Dendritic cell treated with granulocyte-macrophage colony-stimulating factor and Interleukin-4, amounts not matched to agents 40 ng/mL and 50 ng/mL, for 4 days (primary cell): ENCODE measurements around the gene STK4.

ENCODE experiments used
- H3K27ac Mint-ChIP-seq: one replicate; pipeline ENCODE4 v1.8.0; 2022; ENCODE audit warnings: mild to moderate bottlenecking, mixed read lengths
- H3K27me3 Mint-ChIP-seq: one replicate; pipeline ENCODE4 v1.8.0; 2022; ENCODE audit warnings: mild to moderate bottlenecking, mixed read lengths
- H3K36me3 Mint-ChIP-seq: one replicate; pipeline ENCODE4 v1.8.0; 2022; ENCODE audit warnings: low read depth, mixed read lengths
- H3K4me1 Mint-ChIP-seq: one replicate; pipeline ENCODE4 v1.8.0; 2022; ENCODE audit warnings: low read depth, mixed read lengths
- H3K4me3 Mint-ChIP-seq: one replicate; pipeline ENCODE4 v1.8.0; 2022; ENCODE audit warnings: mild to moderate bottlenecking, moderate library complexity, mixed read lengths
- H3K9me3 Mint-ChIP-seq: one replicate; pipeline ENCODE4 v1.8.0; 2022; ENCODE audit warnings: mixed read lengths
- intact Hi-C: fragments of 100-400 bp; cut with micrococcal nuclease; formaldehyde crosslinking; loops from one replicate; pipeline ENCODE4 v1.15.0; 2022

Gene STK4

DNA sequence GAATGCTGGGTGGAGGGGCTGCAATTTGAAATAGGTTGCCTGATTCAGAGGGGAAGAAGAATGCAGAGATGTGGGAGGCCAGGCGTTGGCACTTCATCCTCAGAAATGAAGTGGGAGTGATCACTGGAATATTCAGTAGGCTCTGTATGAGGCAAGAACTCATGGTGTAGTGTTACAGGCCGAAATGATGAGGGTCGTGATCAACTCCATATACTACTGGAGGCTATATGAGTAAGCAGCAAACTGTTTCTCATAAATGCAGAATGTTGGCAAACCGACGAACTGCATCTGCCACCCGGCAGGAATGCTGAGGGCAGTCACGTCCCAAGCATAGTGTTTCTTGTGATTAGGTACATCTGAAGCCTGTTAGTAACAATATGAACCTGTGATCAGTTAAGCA lies 121.9 kb downstream of the STK4 start:
- intact Hi-C loops = no loop called here
- no peak overlapping the region for H3K27ac Mint-ChIP-seq

DNA sequence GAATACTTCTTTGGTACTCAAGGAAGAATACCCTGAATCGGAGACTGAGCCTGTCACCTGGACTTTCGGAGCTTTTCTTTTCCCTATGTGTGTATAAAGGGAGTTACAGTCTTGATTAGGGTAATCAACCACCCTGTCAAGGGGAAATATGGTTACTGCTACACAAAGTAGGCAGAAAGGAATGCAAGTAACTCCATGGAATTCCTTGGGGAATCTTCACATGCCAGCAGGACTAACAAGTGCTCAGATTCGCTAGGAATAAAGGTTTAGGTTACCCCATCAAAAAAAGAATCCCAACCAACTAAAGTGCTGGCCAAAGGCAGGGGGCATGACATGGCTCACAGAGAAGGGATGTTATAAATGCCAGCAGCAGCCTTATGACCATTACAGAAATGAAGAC lies 124.2 kb downstream of the STK4 start:
- H3K27me3 Mint-ChIP-seq = no peaks in the 10 kb centered on the region
- no peak overlapping the region for H3K27ac Mint-ChIP-seq
- peaks cover 14% of the 10 kb centered on the region for H3K4me1 Mint-ChIP-seq
- no peaks in the 10 kb centered on the region for H3K9me3 Mint-ChIP-seq
- no peak overlapping the region for H3K4me3 Mint-ChIP-seq
- intact Hi-C loops = no loop called here
- peaks cover 42% of the 10 kb centered on the region for H3K36me3 Mint-ChIP-seq

More for the DNA sequence above, 121.9 kb downstream of the STK4 start:
- no peak overlapping the region for H3K4me3 Mint-ChIP-seq
- H3K9me3 Mint-ChIP-seq = no peaks in the 10 kb centered on the region
- H3K36me3 Mint-ChIP-seq = peaks cover 58% of the 10 kb centered on the region
- peaks cover 14% of the 10 kb centered on the region for H3K4me1 Mint-ChIP-seq
- no peaks in the 10 kb centered on the region for H3K27me3 Mint-ChIP-seq

DNA sequence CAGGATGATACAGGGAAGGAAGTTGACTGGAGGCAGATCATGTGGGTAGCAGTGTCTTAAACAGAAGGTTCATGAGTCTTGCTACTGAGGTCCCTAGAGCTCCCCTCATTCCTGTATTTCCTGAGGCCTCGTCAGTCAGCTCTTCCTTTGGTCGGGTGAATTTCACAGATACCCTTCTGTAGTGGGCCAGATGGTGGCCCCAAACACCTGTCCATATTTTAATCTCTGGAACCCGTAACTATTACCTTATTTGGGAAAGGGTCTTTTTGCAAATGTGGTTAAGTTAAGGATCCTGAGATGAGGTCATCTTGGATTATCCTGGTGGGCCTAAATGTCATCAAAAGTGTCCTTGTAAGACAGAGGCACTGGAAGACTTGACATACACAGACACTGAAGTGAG lies 125.1 kb downstream of the STK4 start:
- Mint-ChIP-seq H3K27ac (no peak overlapping the region), H3K36me3 (peaks cover 33% of the 10 kb centered on the region), H3K4me3 (no peak overlapping the region), H3K4me1 (peaks cover 12% of the 10 kb centered on the region), H3K9me3 (no peaks in the 10 kb centered on the region), H3K27me3 (peaks cover 5% of the 10 kb centered on the region)
- intact Hi-C loops = no loop called here

DNA sequence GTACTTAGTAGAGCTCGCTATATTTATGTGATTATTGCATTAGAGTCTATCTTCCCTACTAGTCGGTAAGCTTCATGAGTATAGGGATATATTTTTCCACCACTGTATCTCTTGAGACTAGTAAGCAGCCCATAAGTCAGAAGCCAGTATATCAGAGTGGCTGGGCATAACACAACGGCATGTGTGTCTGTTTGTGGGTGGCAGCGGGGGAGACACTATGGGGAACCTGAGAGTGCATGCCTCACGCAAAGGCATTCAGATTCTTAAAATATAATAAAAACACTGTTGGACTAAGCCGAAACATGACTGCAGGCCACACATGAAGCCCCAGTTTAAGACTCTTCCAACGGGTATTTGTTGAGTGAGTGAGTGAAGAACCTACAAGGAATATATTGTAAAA lies 126.6 kb downstream of the STK4 start:
- H3K9me3 Mint-ChIP-seq = no peaks in the 10 kb centered on the region
- intact Hi-C loops = no loop called here
- peaks cover 5% of the 10 kb centered on the region for H3K4me1 Mint-ChIP-seq
- no peak overlapping the region for H3K4me3 Mint-ChIP-seq
- H3K27ac Mint-ChIP-seq = no peak overlapping the region
- H3K27me3 Mint-ChIP-seq = peaks cover 20% of the 10 kb centered on the region
- H3K36me3 Mint-ChIP-seq = peaks cover 22% of the 10 kb centered on the region

DNA sequence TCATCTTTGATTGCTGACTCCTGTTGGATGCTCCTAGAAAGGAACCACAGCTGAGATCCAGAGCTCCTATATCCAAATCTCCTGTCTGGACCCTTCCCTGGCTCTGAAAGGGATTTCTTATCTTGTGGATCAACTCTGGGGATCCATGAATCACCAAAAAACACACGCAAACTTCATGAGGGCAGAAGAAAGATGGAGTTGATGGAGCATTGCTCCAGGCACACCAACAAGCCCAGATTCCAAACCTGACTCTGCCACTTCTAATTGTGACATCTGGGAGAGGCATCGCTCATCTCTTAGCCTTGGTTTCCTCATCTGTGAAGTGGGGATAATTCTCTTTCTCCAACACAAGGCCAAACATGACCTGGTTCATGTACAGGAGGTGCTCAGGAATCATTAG lies 127.9 kb downstream of the STK4 start:
- H3K4me3 Mint-ChIP-seq = no peak overlapping the region

DNA sequence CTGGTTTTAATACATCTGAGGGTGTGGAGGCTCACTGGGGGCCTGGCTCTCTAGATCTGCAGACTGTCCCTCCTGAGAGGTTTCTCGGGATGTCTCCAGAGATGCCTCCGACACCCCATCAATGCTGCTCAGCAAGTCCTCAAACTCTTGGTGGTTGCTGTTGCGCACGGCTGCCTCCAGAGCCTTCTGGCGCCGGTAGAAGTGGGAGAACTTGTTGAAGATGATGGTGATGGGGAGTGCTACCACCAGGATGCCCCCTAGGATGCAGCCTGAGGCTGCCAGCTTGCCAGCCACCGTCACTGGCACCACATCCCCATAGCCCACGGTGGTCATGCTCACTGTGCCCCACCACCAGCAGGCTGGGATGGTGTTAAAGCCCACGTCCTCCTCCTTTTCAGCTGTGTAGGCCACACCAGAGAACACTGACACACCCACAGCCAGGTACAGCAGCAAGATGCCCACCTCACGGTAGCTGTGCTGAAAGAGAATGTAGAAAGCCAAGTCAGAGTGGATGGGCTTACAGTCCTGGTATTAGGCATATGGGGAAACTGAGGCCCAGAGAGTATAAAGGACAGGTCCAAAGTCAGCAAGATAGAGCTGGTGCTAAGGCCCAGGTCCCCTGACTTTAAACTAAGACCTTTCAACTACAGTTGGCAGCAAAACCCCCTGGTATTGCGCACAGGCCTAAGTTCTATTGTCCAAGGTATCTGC lies 128.7 kb downstream of the STK4 start:
- H3K9me3 Mint-ChIP-seq = no peaks in the 10 kb centered on the region
- intact Hi-C loops = loop anchor here (5.0 kb wide), 3 partner anchors 53 to 348 kb away; partner anchors contain the start of gene KCNK15
- H3K27me3 Mint-ChIP-seq = peaks cover 40% of the 10 kb centered on the region
- peaks cover 11% of the 10 kb centered on the region for H3K36me3 Mint-ChIP-seq
- H3K4me3 Mint-ChIP-seq = no peak overlapping the region
- peaks cover 5% of the 10 kb centered on the region for H3K4me1 Mint-ChIP-seq
- no peak overlapping the region for H3K27ac Mint-ChIP-seq

More for the DNA sequence above, 127.9 kb downstream of the STK4 start:
- Mint-ChIP-seq H3K9me3 (no peaks in the 10 kb centered on the region), H3K4me1 (peaks cover 5% of the 10 kb centered on the region), H3K27ac (no peak overlapping the region), H3K36me3 (peaks cover 11% of the 10 kb centered on the region), H3K27me3 (peaks cover 32% of the 10 kb centered on the region)
- intact Hi-C loops = no loop called here

DNA sequence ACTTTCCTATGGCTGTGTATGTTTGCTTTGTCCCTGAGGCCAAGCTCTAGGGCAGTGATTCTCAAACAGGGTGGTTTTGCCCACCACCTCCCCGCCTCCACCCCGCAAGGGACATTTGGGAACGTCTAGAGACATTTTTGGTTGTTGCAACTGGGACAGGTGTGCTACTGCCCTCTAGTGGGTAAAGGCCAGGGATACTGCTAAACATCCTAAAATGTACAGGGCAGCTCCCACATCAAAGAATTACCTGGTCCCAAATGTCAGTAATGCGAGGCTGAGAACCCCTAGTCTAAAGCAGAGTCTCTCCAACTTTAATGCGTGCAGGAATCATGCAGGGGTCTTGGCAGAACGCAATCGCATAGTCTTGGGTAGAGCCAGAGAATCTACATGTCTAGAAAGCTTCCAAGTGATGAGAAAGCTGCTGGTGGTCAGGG lies 129.5 kb downstream of the STK4 start:
- Mint-ChIP-seq H3K27ac (no peak overlapping the region), H3K9me3 (no peaks in the 10 kb centered on the region), H3K4me1 (peaks cover 11% of the 10 kb centered on the region), H3K4me3 (no peak overlapping the region), H3K36me3 (peaks cover 10% of the 10 kb centered on the region), H3K27me3 (peaks cover 48% of the 10 kb centered on the region)
- intact Hi-C loops = loop anchor here (5.0 kb wide), 3 partner anchors 54 to 349 kb away; partner anchors contain the start of gene KCNK15

DNA sequence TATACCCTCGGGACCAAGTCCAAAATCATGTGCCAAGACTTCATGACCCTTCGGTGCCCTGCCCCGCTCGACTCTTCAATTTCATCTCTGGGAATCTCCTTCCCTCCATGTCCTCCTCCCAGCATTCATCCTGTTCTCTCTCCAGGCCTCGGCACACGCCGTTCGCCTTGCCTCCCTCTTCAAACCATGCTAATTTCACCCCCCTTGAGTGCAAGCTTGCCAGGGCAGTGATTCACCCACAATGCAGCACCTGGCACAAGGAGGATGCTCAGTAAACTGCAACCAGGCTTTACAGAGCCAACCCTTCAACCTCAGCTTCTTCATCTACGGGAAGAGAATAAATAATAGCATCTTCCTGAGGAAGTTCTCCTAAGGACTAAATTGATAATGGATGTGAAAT lies 130.5 kb downstream of the STK4 start:
- H3K4me1 Mint-ChIP-seq = peaks cover 15% of the 10 kb centered on the region
- H3K27me3 Mint-ChIP-seq = peaks cover 55% of the 10 kb centered on the region
- no peaks in the 10 kb centered on the region for H3K9me3 Mint-ChIP-seq
- H3K36me3 Mint-ChIP-seq = peaks cover under 1% of the 10 kb centered on the region
- H3K27ac Mint-ChIP-seq = no peak overlapping the region
- H3K4me3 Mint-ChIP-seq = no peak overlapping the region
- intact Hi-C loops = loop anchor here (5.0 kb wide), 3 partner anchors 54 to 349 kb away; partner anchors contain the start of gene KCNK15

DNA sequence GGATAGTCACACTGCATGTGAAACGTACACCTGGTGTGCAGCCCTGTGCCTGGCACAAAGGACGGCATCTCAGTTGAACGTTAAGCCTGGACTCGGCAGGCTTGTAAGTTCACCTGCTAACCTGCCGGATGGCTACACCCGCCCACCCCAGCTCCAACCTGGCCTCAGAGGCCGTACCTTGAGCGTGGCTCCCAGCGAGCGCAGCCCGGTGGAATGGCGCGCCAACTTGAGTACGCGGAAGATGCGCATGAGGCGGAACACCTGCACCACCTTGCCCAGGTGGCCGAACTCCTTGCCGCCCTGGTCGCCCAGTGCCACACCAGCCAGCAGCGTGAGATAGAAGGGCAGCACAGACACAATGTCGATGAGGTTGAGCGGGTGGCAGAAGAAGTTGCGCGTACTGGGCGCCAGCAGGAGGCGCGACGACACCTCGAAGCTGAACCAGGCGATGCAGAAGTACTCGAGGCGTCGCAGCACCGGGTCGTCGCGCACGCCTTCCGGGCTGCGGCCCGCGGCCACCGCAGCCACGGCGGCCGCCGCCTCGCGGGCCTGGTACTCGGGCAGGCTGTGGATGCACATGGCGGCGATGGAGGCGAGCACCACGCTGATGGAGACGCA lies 131.3 kb downstream of the STK4 start:
- Mint-ChIP-seq H3K27ac (no peak overlapping the region), H3K4me3 (peak overlapping the region; percentile 9), H3K9me3 (no peaks in the 10 kb centered on the region), H3K27me3 (peaks cover 57% of the 10 kb centered on the region), H3K36me3 (no peaks in the 10 kb centered on the region), H3K4me1 (peaks cover 15% of the 10 kb centered on the region)
- intact Hi-C loops = loop anchor here (5.0 kb wide), 3 partner anchors 55 to 350 kb away; partner anchors contain the start of gene KCNK15

DNA sequence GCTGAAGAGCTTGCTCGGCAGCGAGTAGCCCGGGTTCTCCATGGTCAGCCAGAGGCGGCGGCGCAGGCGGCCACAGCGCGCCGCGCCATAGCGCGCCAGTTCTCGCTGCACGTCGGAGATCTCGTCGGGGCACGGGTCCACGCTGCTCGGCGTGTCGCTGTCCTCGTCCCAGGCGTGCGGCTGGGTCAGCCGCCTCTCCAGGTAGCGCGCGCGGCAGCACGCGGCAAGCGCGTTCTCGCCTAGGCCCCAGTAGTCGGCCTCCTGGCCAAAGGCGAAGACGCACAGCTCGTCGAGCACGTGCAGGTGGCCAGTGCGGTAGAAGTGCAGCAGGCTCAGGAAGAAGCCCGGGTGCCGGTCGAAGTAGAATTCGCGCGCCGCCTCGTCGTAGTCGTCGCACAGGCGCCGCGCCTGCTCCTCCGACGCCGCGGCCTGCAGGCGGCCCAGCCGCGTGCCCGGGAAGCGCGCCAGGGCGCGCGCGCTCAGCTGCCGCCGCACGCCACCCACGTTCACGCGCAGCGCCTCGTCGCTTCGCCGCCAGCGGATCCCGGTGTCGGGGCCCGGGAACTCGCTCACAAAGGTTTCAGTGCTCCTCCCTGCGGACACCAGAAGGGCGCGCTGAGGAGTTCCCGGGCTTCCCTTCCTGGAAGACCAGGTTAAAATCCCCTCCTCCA lies 131.9 kb downstream of the STK4 start:
- Mint-ChIP-seq H3K9me3 (no peaks in the 10 kb centered on the region), H3K4me3 (peak overlapping the region; percentile 9), H3K27ac (no peak overlapping the region), H3K36me3 (no peaks in the 10 kb centered on the region), H3K4me1 (peaks cover 15% of the 10 kb centered on the region), H3K27me3 (peaks cover 57% of the 10 kb centered on the region)
- intact Hi-C loops = loop anchor here (5.0 kb wide), 3 partner anchors 56 to 351 kb away; partner anchors contain the start of gene KCNK15

DNA sequence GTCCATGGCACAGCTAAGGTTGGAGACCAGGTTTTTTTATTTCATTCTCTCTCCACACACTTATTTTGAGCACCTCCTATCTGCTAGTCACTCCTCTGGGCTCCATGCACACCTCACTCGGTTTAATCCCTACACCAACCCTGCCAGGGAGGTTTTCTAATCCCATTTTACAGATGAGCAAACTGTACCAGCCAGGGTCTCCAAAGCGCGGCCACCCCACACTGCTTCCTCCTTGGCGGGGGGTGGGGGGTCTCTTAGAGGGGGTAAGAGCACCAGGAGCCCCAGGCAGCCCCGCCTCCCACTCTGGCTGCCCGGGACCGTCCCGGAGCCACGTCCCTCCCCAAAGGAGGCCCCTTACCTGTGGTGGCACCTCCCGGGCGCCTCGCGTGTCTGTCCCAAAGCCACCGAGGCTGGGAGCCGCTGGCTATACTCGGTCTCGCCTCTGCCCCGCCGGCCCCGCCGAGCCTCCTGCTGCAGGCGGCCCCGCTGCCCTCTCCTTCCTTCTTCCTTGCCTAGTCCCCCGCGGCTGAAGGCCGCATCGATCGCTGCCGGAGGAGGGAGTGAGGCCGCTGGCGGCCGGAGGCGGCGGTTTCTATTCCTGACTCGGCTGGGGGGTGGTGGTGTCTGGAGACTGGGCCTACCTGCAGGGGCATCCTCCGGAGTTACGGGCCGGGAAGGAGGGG lies 134.4 kb downstream of the STK4 start, which contains the start of gene KCNS1:
Gene KCNS1 (minus strand): TSS at position 565 of the 683 bp plus-strand sequence. CDS start 1,891 bp downstream, outside the sequence.
- intact Hi-C loops = no loop called here
- Mint-ChIP-seq H3K27ac (no peak within 1 kb of the TSS), H3K4me3 (peak within 1 kb of the TSS; percentile 27), H3K9me3 (no peaks in the 10 kb centered on the region), H3K4me1 (peaks cover 15% of the 10 kb centered on the region), H3K36me3 (no peaks in the 10 kb centered on the region), H3K27me3 (peaks cover 62% of the 10 kb centered on the region)

DNA sequence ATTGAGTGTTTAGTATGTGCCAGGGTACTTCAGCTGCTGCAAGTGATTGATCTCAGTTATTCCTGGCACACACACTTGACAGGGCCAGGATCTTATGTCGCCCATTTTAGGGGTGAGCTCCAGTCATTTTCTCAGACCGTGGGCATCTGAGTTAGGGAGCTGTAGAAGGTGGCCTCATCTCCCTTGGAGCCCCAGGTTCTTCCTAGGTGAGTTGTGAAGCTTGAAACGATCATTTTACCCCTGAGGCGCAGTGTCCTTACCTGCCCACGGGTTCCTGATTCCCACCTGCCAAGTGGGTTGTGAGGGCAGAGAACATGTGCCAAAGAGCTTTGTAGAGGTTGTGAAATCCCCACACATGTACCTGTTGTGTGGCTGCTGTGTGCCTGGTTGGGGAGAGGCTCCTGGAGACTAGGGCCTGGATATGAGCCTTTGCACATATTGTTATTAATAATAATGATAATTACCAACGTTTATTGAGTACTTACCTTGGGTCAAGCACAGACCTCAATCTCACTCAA lies 135.1 kb downstream of the STK4 start:
- Mint-ChIP-seq H3K4me1 (peaks cover 15% of the 10 kb centered on the region), H3K36me3 (no peaks in the 10 kb centered on the region), H3K27ac (no peak overlapping the region), H3K4me3 (no peak overlapping the region), H3K27me3 (peaks cover 59% of the 10 kb centered on the region), H3K9me3 (no peaks in the 10 kb centered on the region)
- intact Hi-C loops = no loop called here

DNA sequence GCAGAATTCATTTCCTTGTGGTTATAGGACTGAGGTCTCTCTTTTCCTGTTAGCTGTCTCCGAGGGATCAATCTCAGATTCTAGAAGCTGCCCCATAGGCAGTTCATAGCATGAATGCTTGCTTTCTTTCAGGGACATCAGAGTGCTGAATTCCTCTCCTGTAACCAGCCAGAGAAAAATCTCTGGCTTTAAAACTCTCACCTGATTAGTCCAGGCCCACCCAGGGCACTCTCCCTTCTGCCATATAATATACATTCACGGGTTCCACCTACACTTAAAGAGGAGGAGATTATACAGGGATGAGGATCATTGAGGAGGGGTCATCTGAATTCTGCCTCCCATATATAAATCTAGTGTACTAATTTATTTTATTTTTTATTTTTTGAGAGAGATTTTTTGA lies 136.8 kb downstream of the STK4 start:
- H3K27me3 Mint-ChIP-seq = peaks cover 47% of the 10 kb centered on the region
- H3K4me3 Mint-ChIP-seq = no peak overlapping the region
- H3K27ac Mint-ChIP-seq = no peak overlapping the region
- no peaks in the 10 kb centered on the region for H3K36me3 Mint-ChIP-seq
- peaks cover 10% of the 10 kb centered on the region for H3K4me1 Mint-ChIP-seq
- intact Hi-C loops = no loop called here
- H3K9me3 Mint-ChIP-seq = no peaks in the 10 kb centered on the region
